HepG2 (cell line): ENCODE results near the gene C19orf73. TPM values are rescaled to one million over a fixed set of nuclear protein-coding genes. Genes with fewer than 3 reads are reported as not detected.

Experiments used
- ARID5B ChIP-seq: IDR thresholded peaks from 2 replicates; pipeline ENCODE4 v1.4.0; 2020; ENCODE audit warnings: mild to moderate bottlenecking, missing genetic modification reagents
- EP300 ChIP-seq, 3 experiments: sonication (generic) in 1 of 3; formaldehyde crosslinking in 1 of 3; IDR thresholded peaks; 2 replicates each; pipeline versions ENCODE4 v1.5.1 to v1.6.1; 2011 to 2020; ENCODE audit warnings: low read depth in 2 of 3, low read length in 2 of 3, borderline replicate concordance in 1 of 3, improper control_type of control experiment in 1 of 3, mild to moderate bottlenecking in 1 of 3, missing genetic modification reagents in 1 of 3, moderate library complexity in 1 of 3
- FLYWCH1 ChIP-seq: sonication (generic); formaldehyde crosslinking; IDR thresholded peaks from 2 replicates; pipeline ENCODE4 v1.8.1; 2023; ENCODE audit warnings: mild to moderate bottlenecking, missing genetic modification reagents
- FOXO1 ChIP-seq: sonication (generic); formaldehyde crosslinking; IDR thresholded peaks from 2 replicates; pipeline ENCODE4 v1.4.0; 2020; ENCODE audit warnings: missing genetic modification reagents
- GATA4 ChIP-seq: sonication (generic); IDR thresholded peaks from 2 replicates; pipeline ENCODE4 v1.6.1; 2016; ENCODE audit warnings: antibody characterized with exemption, low read depth, borderline replicate concordance
- KLF13 ChIP-seq: sonication (generic); formaldehyde crosslinking; IDR thresholded peaks from 2 replicates; pipeline ENCODE4 v1.4.0; 2020; ENCODE audit warnings: mild to moderate bottlenecking, missing genetic modification reagents
- KLF16 ChIP-seq, 2 experiments: sonication (generic) in 1 of 2; formaldehyde crosslinking in 1 of 2; IDR thresholded peaks; 2 replicates each; pipeline versions ENCODE4 v1.6.1 to v1.8.0; 2016 to 2023; ENCODE audit warnings: missing genetic modification reagents in 2 of 2, missing compliant biosample characterization in 1 of 2
- PBX2 ChIP-seq: IDR thresholded peaks from 2 replicates; pipeline ENCODE4 v1.6.1; 2016; ENCODE audit warnings: control low read depth
- POLR2G ChIP-seq: fragments of 200-400 bp; formaldehyde crosslinking; IDR thresholded peaks from 2 replicates; pipeline ENCODE4 v1.6.1; 2018; ENCODE audit warnings: mild to moderate bottlenecking, low read depth, low read length, moderate library complexity
- SPEN ChIP-seq: sonication (generic); formaldehyde crosslinking; IDR thresholded peaks from 2 replicates; pipeline ENCODE4 v1.5.1; 2020; ENCODE audit warnings: low read depth, mild to moderate bottlenecking, missing genetic modification reagents
- ZNF18 ChIP-seq: sonication (generic); formaldehyde crosslinking; IDR thresholded peaks from 2 replicates; pipeline ENCODE4 v1.8.0; 2022; ENCODE audit warnings: mild to moderate bottlenecking, missing genetic modification reagents; ENCODE audit not compliant: insufficient replicate concordance
- ZNF281 ChIP-seq: sonication (generic); formaldehyde crosslinking; IDR thresholded peaks from 2 replicates; pipeline ENCODE4 v1.4.0; 2020; ENCODE audit warnings: missing genetic modification reagents, borderline replicate concordance
- ZNF503 ChIP-seq: sonication (generic); formaldehyde crosslinking; IDR thresholded peaks from 2 replicates; pipeline ENCODE4 v1.4.0; 2020; ENCODE audit warnings: missing genetic modification reagents
- ZNF691 ChIP-seq: sonication (generic); formaldehyde crosslinking; IDR thresholded peaks from 2 replicates; pipeline ENCODE4 v1.4.0; 2020; ENCODE audit warnings: missing genetic modification reagents, low read depth, mild to moderate bottlenecking, borderline replicate concordance
- ZSCAN30 ChIP-seq: sonication (generic); formaldehyde crosslinking; IDR thresholded peaks from 2 replicates; pipeline ENCODE4 v1.5.0; 2020; ENCODE audit warnings: mild to moderate bottlenecking, missing genetic modification reagents
- polyA plus RNA-seq, 8 experiments: library from polyadenylated mRNA; depleted of rRNA in 3 of 8; stranded (reverse) in 7 of 8; unstranded in 1 of 8; fragments of >200 nt; fragmentation: Illumina TruSeq in 4 of 8; extraction: Trizol in 4 of 8; gene quantifications; 2 replicates each; pipeline versions ENCODE4 v1.2.1 to v1.2.3, GENCODE V29; 2011 to 2016; ENCODE audit warnings: low read depth in 4 of 8, missing spikeins in 1 of 8, mixed read lengths in 1 of 8; ENCODE audit not compliant: insufficient read depth in 1 of 8
- total RNA-seq, 5 experiments: library from RNA; depleted of rRNA; stranded (reverse); fragments of >200 nt; fragmentation: Illumina TruSeq; extraction: Trizol; gene quantifications; 2 replicates each; pipeline ENCODE4 v1.2.3, GENCODE V29; 2016; ENCODE audit warnings: low read depth in 1 of 5

C19orf73 gene
- total and polyA plus RNA-seq, 2 of the 13 experiments (the other 11 are each of a cell fraction or from before 2014, with no cell fraction given) = 1.4 to 1.5 TPM

- TF ChIP-seq ZNF281 (CRISPR knock-in tag) (no peak), KLF13 (CRISPR knock-in tag) (no peak), ZSCAN30 (CRISPR knock-in tag) (no peak), ZNF18 (CRISPR knock-in tag) (no peak), FLYWCH1 (CRISPR knock-in tag) (no peak), EP300 (IDR thresholded peaks at IDR 0.05; ENCODE audit: low read depth in 2 of 2, low read length in 2 of 2) (no peak), EP300 (CRISPR knock-in tag; IDR thresholded peaks at IDR 0.05; ENCODE audit: borderline replicate concordance) (no peak), POLR2G (peak; percentile 53), ZNF503 (CRISPR knock-in tag) (no peak), SPEN (CRISPR knock-in tag) (peak; percentile 63), GATA4 (no peak), ZNF691 (CRISPR knock-in tag) (no peak), KLF16 (CRISPR knock-in tag; IDR thresholded peaks at IDR 0.05) (no peak), ARID5B (no peak), PBX2 (CRISPR knock-in tag) (no peak), FOXO1 (peak; percentile 12; the same call in 1 of the 2 replicates)
These were observed 6.2 kb upstream of the C19orf73 start (continued) for GRCh38 chr19:49125025-49125731.
